HG02588 (cell line): ENCODE measurements around the gene SLC2A14.
"Not testable (repeated sequence)": the region's sequence is repeated elsewhere in the genome, so short reads cannot be mapped to it uniquely, and the experiment has no call there.

Source experiments
- ATAC-seq: cut with Tn5 transposase; IDR thresholded peaks from one replicate; pipeline ENCODE4 v1.9.1; 2021; ENCODE audit warnings: mild to moderate bottlenecking, moderate library complexity; ENCODE audit not compliant: unreplicated experiment

The SLC2A14 gene

DNA sequence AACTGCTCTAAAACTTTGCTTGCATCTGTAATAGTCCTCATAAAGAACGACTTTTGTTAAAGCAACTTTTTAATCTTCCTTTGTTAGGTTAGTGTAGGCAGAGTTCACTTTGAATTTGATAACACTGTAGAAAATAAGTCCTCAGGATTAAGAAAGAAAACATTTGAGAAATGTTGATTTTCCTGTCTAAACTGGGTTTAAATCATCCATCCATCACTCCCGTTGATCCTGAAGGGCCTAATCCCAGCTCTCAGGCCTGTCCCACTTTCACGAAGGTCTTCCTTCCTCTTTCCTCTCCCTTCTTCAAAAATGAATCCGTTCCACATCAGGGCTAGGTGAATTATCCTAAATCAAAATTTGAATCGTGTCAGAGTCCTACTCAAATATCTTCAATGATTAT, 36.9 kb downstream of the SLC2A14 start:
- ATAC-seq, result no peak

DNA sequence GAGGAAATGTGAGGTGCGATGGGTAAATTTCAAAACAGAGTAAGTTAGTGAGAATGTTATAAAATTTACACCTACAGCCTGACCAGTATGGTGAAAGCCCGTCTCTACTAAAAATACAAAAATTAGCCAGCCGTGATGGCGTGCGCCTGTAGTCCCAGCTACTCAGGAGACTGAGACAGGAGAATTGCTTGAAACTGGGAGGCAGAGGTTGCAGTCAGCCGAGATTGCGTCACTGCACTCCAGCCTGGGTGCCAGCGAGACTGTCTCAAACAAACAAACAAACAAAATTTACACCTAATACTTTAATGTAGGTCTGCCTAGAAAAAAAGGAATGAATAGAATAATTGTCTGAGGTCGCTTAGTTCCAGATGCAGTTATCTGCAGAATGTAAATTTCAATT, 37.6 kb downstream of the SLC2A14 start:
- ATAC-seq, result no peak

DNA sequence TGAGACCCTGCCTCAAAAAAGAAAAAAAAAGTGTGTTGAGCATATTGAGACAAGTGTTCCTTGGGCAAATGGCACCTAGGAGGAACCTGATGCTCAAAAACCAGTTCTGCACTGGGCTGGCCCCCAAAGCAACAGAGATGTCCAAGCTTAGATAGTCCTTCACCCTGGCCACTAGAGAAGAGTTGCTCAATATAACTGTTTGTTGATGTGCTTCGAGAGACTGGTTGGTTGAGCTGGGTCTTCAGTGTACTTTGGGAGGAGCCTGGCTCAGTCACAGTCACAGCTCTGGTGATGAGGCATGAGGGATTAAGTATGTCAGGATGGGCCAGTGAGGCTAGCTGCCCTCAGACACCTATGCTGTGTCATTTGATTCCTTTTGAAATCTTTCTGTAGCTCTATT, 38.0 kb downstream of the SLC2A14 start:
- ATAC-seq, result no peak

DNA sequence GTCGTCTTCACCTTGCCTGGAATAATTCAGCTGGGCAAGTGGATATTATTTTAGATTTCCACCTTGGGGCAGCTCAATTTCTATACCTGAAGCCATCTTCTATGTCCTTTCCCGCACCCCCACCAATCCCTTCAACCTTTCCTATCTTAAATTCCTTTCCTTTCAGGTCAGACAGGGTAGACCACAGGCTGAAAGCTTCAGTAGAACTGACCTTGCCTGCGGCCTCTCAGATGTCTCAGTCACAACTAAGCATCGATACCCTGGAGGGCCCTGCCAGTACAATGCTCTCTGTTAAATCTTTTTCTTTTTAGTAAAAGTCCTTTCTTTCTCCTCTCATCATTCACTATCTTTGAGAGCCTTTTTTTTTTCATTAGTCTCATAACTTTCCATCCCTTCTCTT, 38.9 kb downstream of the SLC2A14 start:
- ATAC-seq, result no peak

DNA sequence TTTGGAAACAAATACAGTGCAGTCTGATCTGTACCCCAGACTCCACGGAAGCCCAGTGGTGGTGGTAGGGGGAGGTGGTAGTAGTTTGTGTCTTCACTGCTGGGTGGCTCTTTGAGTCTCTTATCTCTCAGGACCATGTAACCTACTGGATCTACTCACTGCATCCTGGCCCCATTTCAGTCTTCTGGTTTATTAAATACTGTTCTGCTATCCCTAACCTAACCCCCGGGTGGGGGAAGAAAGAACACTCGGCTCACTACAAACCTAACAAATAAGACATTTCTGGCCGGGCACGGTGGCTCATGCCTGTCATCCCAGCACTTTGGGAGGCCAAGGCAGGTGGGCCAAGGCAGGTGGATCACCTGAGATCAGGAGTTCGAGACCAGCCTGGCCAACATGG, 39.5 kb downstream of the SLC2A14 start:
- ATAC-seq, result not testable (repeated sequence)

DNA sequence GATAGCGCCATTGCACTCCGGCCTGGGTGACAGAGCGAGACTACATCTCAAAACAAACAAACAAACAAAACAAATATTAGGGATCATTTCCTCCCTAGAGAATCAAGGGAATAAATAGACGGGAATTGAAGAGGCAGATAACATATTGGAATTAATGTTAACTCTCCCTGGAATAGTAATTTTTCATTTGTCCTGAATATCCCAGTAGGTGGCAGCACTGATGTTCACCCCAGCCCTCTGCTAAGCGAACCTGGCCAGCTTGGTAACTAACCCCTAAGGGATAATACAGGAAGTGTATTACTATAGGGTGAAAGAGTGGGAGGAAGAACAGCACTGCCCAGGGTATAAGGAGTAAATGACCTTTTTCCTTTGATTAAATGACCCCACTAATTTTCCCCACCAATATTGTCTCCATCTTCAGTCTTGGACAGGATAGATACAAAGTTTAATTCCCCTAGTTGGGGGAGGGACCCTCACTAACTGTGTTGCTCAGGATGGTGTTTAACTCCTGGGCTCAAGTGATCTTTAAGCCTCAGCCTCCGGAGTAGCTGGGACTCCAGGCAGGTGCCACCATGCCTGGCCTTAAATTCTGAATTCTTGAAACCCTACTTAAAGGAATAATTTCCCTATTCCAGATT, 40.5 kb downstream of the SLC2A14 start:
- no peak for ATAC-seq

DNA sequence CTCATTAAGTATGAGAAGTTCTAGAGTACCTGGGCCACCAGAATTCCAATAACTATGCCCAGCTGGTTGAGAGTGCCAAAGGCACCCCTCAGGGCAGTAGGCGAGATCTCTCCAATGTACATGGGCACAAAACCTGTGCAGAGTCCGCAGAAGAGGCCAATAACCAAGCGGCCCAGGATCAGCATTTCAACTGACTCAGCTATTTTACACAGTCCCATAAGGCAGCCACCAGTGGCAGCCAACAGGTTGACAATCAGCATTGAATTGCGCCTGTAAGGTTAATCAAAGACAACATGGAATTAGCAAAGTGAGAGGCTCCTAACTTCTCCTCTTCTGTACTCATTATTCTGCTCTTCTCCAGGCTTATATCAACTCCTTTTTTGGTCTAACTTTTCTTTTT, 43.0 kb downstream of the SLC2A14 start:
- ATAC-seq, result not testable (repeated sequence)

DNA sequence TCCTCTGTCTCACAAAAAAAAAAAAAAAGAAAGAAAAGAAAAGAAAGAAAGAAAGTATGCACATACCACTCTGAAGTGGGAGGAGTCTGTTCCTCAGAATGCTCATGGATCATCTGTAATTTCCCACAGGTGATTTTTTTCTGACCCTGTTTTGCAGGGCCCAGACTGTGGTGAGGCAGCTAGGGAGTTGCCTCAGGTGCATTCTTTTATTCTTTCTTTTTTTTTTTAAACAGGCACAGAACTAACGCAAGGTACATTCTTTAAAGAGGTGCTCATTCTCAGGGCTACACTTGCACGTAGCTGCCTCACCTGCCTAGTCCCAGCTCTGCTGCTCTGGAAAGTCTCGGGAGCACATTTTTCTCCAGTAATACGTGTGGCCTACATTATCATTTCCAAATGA, 47.0 kb downstream of the SLC2A14 start:
- not testable (repeated sequence) for ATAC-seq

DNA sequence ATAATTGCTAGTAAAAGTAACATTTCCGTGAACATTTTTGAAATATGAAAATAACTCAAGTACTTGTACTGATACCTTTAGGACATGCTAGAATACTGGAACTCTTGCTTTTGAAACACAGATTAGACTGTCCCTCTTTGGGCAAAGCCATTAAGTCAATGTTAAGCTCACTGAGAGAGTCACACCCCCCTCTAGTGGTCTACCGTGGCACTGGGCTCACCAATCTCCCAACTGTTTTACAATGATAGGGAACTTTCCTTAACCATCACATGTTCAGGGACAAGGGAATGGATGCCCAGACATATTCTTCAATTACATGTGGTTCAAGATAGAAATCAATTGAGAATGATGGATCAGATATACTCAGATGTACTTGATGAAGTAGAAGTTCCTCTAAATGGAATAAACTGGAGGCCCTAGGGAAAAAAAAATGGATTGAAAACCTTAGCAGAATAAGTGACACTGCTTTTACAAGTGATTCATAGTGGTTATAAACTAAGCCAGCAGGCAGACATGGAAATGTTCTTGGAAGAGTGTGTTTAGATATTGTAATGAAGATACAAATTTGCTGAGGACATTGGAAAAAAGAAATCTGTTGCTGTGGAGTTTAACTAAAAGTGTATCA, 65.7 kb downstream of the SLC2A14 start:
- ATAC-seq, result no peak

DNA sequence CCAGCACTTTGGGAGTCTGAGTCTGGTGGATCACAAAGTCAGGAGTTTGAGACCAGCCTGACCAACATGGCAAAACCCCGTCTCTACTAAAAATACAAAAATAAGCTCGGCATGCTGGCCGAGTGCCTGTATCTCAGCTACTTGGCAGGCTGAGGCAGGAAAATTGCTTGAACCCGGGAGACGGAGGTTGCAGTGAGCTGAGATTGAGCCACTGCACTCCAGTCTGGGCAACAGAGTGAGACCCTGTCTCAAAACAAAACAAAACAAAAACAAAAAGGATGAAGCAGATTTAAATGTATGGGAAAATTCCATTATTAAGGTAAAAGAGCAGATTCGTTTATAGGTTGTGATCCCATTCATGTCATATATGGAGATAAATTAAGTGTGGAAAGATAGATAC, 66.4 kb downstream of the SLC2A14 start:
- ATAC-seq, result not testable (repeated sequence)

DNA sequence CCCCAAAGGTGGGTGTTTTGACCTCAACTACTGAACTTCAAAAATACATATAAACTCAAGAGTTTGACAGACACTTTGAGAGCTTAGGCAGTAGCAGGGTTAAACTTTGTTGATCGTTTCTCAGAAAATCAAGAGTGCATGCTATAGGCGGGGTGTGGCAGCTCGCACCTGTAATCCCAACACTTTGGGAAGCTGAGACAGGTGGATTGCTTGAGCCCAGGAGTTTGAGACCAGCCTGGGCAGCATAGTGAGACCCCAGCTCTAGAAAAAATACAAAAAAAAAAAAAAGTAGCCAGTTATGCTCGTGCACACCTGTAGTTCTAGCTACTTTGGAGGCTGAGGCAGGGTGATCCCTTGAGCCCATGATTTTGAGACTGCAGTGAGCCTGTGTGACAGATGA, 71.3 kb downstream of the SLC2A14 start:
- ATAC-seq, result no peak

DNA sequence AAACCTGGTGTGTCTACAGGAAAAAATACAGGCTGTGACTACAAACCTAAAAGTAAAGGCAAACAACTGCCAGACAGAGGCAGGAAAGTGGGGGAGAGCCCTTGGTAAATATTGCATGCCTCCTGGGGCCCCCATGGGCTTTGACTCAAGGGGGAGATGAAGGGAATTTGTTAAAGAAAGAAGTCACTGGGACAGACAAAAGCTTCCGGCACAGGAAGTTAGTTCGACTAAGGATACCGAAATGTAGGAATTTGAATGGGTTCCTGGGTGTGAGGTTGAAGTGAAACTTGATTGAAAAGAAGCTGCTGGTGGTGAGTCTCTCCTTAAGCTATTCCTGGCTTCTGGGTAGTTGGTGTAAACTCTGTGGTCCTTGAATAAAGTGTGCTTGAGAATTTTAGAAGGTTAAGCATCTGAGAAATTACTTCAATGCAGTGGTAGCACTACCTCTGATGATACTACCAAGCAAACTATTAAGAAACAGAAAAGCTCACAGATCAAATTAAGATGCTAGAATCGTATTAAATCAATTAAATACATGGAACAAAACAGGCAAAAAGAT, 73.9 kb downstream of the SLC2A14 start:
- not testable (repeated sequence) for ATAC-seq

DNA sequence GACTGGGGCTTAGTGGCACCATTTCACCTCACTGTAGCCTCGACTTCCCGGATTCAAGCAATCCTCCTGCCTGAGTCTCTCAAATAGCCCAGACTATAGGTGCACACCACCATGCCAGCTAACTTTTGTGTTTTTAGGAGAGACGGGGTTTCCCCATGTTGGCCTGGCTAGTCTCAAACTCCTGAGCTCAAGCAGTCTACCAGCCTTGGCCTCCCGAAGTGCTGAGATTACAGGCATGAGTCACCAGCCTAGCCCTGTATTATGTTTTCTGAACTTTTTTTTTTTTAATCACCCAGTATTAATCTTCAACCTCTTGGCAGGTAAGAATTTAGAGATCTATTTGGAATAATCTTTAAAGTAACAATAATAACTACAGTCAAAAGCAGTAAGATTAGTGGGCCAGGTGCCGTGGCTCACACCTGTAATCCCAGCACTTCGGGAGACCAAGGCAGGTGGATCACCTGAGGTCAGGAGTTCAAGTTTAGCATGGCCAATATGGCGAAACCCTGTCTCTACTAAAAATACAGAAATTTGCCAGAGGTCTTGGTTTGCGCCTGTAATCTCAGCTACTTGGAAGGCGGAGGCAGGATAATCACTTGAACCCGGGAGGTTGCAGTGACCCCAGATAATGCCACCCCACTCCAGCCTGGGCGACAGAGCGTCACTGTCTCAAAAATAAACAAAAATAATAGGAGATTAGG, 74.9 kb downstream of the SLC2A14 start:
- no peak for ATAC-seq

DNA sequence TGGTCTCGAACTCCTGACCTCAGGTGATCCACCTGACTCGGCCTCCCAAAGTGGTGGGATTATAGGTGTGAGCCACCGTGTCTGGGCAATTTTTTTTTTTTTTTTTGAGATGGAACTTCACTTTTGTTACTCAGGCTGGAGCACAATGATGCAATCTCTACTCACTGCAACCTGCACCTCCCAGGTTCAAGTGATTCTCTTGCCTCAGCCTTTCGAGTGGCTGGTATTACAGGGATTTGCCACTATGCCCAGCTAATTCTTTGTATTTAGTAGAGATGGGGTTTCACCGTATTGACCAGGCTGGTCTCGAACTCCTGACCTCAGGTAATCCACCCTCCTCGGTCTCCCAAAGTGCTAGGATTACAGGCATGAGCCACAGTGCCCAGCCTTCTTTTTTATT, 75.4 kb downstream of the SLC2A14 start:
- ATAC-seq, result not testable (repeated sequence)

DNA sequence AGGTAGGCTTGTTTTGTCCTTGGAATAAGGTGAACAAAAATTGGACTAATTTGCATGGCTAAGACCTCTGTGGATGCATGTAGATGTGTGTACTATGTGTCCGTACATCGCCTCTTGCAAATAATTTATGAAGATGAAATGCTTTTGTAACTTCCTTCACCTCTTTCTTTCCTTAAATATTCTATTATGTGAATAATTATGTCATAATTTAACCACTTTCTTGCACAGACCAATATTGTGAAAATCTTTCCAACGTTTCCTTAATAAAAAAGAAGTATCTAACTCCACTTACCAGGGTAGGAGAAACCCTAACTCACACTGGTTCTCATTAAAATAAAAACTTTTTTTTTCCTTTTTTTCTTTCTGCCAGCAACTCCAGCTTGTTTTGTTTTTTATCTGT, 79.5 kb downstream of the SLC2A14 start:
- ATAC-seq, result no peak

DNA sequence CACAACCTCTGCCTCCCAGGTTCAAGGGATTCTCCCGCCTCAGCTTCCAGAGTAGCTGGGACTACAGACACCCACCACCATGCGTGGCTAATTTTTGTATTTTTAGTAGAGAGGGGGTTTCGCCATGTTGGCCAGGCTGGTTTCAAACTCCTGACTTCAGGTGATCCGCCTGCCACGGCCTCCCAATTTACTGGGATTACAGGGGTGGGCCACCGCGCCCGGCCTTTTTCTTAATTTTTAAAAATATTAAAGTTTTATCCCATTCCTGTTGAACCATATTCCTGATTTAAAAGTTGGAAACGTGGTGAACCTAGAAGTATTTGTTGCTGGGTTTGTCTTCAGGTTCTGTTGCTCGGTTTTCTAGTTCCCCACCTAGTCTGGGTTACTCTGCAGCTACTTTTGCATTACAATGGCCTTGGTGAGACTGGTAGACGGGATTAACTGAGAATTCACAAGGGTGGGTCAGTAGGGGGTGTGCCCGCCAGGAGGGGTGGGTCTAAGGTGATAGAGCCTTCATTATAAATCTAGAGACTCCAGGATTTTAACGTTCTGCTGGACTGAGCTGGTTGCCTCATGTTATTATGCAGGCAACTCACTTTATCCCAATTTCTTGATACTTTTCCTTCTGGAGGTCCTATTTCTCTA, 83.7 kb downstream of the SLC2A14 start, which contains the start of gene NANOG:
TSS of gene NANOG (plus strand) at position 519 of the 645 bp plus-strand sequence. CDS start 213 bp downstream, outside the sequence.
- not testable (repeated sequence) for ATAC-seq

DNA sequence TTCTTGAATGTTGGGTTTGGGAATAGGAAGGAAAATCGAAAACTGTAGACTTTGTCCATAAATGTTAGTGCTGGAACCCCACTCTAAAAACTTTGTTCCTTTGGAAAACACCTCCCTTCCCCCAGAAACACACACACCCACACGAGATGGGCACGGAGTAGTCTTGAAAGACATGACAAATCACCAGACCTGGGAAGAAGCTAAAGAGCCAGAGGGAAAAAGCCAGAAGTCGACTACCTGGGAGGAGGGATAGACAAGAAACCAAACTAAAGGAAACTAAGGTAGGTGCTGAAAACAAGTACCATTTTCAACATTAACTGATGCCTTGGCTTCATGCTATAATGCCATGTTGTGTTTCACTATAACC, 84.4 kb downstream of the SLC2A14 start:
- ATAC-seq, result no peak

DNA sequence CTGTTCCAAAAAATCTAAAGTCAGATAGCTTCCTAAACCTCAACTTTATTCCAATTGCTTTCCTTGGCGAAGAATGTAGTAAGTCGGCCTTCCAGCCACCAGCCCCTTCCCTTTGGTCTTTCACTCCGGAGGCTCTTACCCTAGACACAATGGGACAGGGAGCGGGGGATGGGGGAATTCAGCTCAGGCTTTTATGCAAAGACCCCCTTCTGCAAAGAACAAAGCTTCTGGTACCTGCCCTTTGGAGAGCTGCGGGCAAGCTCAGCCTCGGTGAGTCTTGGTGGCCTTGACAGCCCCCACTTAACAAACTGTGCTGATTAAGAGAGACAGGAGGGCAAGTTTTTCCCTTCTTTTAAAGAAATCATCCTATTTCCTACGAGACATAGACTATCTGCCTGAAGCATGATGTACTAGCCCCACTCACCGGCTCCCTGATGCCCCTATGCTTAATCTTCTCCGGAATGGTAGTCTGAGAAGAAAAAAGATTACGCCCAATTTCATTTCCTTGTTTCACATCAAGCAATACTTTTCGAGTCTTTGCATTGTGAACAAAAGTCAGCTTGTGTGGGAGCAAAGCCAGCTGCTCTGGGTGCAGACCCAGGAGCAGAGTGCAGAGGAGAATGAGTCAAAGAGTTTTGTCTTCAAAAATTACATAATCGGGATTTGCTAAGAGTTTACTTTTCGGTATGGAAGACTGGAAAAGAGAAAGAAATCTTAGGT, 85.0 kb downstream of the SLC2A14 start:
- no peak for ATAC-seq

DNA sequence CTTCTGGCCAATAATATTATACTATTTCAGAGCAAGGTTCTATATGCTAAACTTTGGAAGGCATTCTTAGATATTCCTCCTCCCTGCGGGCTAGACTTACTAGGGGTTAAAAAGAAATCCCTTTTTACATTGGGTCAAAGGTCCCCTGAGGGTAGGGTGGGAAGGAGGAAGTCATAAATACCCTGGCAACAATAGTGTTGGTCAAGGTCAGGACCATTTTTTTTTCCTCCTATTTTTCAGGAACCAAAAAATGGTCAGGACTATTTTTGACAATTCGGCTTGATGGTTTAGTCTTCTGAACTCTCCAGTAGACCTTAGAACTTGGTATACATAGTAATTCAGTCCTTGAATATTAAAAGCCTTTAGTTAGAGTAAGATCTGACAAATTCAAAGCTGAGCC, 88.0 kb downstream of the SLC2A14 start:
- no peak for ATAC-seq

DNA sequence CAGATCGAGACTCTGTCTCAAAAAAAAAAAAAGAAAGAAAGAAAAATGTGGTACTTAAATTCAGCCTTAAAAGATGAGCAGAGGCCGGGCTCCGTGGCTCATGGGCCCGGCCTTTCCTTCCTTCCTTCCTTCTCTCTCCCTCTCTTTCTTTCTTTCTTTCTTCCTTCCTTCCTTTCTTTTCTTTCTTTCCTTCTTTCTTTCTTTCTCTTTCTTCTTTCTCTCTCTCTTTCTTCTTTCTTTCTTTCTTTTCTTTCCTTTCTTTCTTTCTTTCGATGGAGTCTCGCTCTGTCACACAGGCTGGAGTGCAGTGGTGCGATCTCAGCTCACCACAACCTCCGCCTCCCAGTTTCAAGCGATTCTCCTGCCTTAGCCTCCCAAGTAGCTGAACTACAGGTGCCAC, 89.3 kb downstream of the SLC2A14 start:
- not testable (repeated sequence) for ATAC-seq

DNA sequence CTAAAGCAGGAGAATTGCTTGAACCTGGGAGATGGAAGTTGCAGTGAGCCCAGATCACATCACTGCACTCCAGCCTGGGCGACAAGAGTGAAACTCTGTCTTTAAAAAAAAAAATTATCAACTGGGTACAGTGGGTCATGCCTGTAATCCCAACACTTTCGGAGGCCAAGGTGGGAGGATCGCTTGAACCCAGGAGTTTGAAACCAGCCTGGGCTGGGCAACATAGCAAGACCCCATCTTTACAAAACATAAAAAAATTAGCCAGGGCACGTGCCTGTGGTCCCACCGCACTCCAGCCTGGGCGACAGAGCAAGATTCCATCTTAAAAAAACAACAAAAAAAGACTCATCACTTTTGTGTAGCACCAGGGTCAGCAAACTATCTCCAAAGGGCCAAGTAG, 90.7 kb downstream of the SLC2A14 start:
- no peak for ATAC-seq
